Measurements from ENCODE around the gene BABAM2. TPM values are rescaled to one million over a fixed set of nuclear protein-coding genes. Genes with fewer than 3 reads are reported as not detected.

BABAM2 gene
- total and polyA plus RNA-seq, 2 experiments from 2014 or later = 17.8 to 21.5 TPM

GRCh38 chr2:28150236-28150915 lies 259.8 kb downstream of the BABAM2 start:
- Mint-ChIP-seq H3K27ac (no peak overlapping the region), H3K4me3 (no peak overlapping the region), H3K9me3 (peaks cover 7% of the 10 kb centered on the region), H3K4me1 (no peaks in the 10 kb centered on the region), H3K36me3 (ENCODE audit: low read depth) (0 out of 3 replicates have a peak, but pooled peaks cover 2% of the 10 kb centered on the region), H3K27me3 (ENCODE audit: insufficient read depth, low read depth, poor library complexity) (no peaks in the 10 kb centered on the region)
- ATAC-seq = no peak
- Histone ChIP-seq H3K36me3 (ENCODE audit: insufficient read depth) (no peaks in the 10 kb centered on the region), H3K4me1 (ENCODE audit: insufficient read depth) (no peaks in the 10 kb centered on the region), H3F3A (replicated peaks; ENCODE audit: low read depth) (no peaks in the 10 kb centered on the region), H3K27me3 (ENCODE audit: insufficient read depth) (no peaks in the 10 kb centered on the region), H3K4me2 (no peak overlapping the region), H3K9me2 (ENCODE audit: insufficient read depth) (no peaks in the 10 kb centered on the region), H3K79me2 (replicated peaks; ENCODE audit: insufficient read depth) (no peaks in the 10 kb centered on the region), H3K4me3 (no peak overlapping the region), H2AFZ (no peak overlapping the region), H3K27ac (ENCODE audit: low read depth) (no peak overlapping the region), H4K20me1 (replicated peaks; ENCODE audit: insufficient read depth) (no peaks in the 10 kb centered on the region)
- TF ChIP-seq, protein P1, sequence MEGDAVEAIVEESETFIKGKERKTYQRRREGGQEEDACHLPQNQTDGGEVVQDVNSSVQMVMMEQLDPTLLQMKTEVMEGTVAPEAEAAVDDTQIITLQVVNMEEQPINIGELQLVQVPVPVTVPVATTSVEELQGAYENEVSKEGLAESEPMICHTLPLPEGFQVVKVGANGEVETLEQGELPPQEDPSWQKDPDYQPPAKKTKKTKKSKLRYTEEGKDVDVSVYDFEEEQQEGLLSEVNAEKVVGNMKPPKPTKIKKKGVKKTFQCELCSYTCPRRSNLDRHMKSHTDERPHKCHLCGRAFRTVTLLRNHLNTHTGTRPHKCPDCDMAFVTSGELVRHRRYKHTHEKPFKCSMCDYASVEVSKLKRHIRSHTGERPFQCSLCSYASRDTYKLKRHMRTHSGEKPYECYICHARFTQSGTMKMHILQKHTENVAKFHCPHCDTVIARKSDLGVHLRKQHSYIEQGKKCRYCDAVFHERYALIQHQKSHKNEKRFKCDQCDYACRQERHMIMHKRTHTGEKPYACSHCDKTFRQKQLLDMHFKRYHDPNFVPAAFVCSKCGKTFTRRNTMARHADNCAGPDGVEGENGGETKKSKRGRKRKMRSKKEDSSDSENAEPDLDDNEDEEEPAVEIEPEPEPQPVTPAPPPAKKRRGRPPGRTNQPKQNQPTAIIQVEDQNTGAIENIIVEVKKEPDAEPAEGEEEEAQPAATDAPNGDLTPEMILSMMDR (conservative IDR thresholded peaks at IDR 0.05; ENCODE audit: low read depth in 2 of 2) = no peak
- TF ChIP-seq POLR2AphosphoS5 (IDR thresholded peaks at IDR 0.05; ENCODE audit: low read depth) (no peak), ZNF114 (CRISPR knock-in tag; IDR thresholded peaks at IDR 0.05) (no peak), ETS1 (IDR thresholded peaks at IDR 0.05) (no peak), ZNF331 (CRISPR knock-in tag; IDR thresholded peaks at IDR 0.05; ENCODE audit: low read depth) (no peak), STAT1 (IDR thresholded peaks at IDR 0.05; ENCODE audit: unreplicated experiment) (no peak), CREB1 (CRISPR knock-in tag; IDR thresholded peaks at IDR 0.05; ENCODE audit: low read depth) (no peak), EZH2 (IDR thresholded peaks at IDR 0.05; ENCODE audit: low read depth, unreplicated experiment) (no peak), EZH2phosphoT487 (IDR thresholded peaks at IDR 0.05; ENCODE audit: unreplicated experiment) (no peak), JUNB (IDR thresholded peaks at IDR 0.05; ENCODE audit: unreplicated experiment) (no peak), NANOG (IDR thresholded peaks at IDR 0.05; ENCODE audit: borderline replicate concordance) (no peak)
- TF ChIP-seq, protein P2, sequence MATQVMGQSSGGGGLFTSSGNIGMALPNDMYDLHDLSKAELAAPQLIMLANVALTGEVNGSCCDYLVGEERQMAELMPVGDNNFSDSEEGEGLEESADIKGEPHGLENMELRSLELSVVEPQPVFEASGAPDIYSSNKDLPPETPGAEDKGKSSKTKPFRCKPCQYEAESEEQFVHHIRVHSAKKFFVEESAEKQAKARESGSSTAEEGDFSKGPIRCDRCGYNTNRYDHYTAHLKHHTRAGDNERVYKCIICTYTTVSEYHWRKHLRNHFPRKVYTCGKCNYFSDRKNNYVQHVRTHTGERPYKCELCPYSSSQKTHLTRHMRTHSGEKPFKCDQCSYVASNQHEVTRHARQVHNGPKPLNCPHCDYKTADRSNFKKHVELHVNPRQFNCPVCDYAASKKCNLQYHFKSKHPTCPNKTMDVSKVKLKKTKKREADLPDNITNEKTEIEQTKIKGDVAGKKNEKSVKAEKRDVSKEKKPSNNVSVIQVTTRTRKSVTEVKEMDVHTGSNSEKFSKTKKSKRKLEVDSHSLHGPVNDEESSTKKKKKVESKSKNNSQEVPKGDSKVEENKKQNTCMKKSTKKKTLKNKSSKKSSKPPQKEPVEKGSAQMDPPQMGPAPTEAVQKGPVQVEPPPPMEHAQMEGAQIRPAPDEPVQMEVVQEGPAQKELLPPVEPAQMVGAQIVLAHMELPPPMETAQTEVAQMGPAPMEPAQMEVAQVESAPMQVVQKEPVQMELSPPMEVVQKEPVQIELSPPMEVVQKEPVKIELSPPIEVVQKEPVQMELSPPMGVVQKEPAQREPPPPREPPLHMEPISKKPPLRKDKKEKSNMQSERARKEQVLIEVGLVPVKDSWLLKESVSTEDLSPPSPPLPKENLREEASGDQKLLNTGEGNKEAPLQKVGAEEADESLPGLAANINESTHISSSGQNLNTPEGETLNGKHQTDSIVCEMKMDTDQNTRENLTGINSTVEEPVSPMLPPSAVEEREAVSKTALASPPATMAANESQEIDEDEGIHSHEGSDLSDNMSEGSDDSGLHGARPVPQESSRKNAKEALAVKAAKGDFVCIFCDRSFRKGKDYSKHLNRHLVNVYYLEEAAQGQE (IDR thresholded peaks at IDR 0.05; ENCODE audit: unreplicated experiment) = no peak
- TF ChIP-seq, protein P3, sequence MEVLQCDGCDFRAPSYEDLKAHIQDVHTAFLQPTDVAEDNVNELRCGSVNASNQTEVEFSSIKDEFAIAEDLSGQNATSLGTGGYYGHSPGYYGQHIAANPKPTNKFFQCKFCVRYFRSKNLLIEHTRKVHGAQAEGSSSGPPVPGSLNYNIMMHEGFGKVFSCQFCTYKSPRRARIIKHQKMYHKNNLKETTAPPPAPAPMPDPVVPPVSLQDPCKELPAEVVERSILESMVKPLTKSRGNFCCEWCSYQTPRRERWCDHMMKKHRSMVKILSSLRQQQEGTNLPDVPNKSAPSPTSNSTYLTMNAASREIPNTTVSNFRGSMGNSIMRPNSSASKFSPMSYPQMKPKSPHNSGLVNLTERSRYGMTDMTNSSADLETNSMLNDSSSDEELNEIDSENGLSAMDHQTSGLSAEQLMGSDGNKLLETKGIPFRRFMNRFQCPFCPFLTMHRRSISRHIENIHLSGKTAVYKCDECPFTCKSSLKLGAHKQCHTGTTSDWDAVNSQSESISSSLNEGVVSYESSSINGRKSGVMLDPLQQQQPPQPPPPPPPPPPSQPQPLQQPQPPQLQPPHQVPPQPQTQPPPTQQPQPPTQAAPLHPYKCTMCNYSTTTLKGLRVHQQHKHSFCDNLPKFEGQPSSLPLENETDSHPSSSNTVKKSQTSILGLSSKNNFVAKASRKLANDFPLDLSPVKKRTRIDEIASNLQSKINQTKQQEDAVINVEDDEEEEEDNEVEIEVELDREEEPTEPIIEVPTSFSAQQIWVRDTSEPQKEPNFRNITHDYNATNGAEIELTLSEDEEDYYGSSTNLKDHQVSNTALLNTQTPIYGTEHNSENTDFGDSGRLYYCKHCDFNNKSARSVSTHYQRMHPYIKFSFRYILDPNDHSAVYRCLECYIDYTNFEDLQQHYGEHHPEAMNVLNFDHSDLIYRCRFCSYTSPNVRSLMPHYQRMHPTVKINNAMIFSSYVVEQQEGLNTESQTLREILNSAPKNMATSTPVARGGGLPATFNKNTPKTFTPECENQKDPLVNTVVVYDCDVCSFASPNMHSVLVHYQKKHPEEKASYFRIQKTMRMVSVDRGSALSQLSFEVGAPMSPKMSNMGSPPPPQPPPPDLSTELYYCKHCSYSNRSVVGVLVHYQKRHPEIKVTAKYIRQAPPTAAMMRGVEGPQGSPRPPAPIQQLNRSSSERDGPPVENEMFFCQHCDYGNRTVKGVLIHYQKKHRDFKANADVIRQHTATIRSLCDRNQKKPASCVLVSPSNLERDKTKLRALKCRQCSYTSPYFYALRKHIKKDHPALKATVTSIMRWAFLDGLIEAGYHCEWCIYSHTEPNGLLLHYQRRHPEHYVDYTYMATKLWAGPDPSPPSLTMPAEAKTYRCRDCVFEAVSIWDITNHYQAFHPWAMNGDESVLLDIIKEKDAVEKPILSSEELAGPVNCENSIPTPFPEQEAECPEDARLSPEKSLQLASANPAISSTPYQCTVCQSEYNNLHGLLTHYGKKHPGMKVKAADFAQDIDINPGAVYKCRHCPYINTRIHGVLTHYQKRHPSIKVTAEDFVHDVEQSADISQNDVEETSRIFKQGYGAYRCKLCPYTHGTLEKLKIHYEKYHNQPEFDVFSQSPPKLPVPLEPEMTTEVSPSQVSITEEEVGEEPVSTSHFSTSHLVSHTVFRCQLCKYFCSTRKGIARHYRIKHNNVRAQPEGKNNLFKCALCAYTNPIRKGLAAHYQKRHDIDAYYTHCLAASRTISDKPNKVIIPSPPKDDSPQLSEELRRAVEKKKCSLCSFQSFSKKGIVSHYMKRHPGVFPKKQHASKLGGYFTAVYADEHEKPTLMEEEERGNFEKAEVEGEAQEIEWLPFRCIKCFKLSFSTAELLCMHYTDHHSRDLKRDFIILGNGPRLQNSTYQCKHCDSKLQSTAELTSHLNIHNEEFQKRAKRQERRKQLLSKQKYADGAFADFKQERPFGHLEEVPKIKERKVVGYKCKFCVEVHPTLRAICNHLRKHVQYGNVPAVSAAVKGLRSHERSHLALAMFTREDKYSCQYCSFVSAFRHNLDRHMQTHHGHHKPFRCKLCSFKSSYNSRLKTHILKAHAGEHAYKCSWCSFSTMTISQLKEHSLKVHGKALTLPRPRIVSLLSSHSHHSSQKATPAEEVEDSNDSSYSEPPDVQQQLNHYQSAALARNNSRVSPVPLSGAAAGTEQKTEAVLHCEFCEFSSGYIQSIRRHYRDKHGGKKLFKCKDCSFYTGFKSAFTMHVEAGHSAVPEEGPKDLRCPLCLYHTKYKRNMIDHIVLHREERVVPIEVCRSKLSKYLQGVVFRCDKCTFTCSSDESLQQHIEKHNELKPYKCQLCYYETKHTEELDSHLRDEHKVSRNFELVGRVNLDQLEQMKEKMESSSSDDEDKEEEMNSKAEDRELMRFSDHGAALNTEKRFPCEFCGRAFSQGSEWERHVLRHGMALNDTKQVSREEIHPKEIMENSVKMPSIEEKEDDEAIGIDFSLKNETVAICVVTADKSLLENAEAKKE (CRISPR knock-in tag; IDR thresholded peaks at IDR 0.05) = no peak
- DNase-seq (ENCODE audit: low spot score) = no peak
